SU-DHL-6 (cell line): ENCODE results near the gene SNED1.

Experiments
- H2AFZ ChIP-seq: fragments of 200-600 bp; sonication (generic); 2 replicates; pipeline ENCODE4 v1.6.1; 2014; ENCODE audit warnings: low read depth, mild to moderate bottlenecking, moderate library complexity, mixed read lengths, antibody characterized with exemption, low read length; ENCODE audit not compliant: severe bottlenecking
- H3F3A ChIP-seq: fragments of 200-600 bp; shearing (Covaris generic); 2 replicates; pipeline ENCODE4 v1.6.0; 2016; ENCODE audit warnings: antibody characterized with exemption, mild to moderate bottlenecking; ENCODE audit not compliant: insufficient read depth
- H3K27ac ChIP-seq: fragments of 200-600 bp; sonication (generic); 2 replicates; pipeline ENCODE4 v1.5.1; 2016; ENCODE audit warnings: low read depth, mild to moderate bottlenecking, low read length, moderate library complexity, mixed read lengths
- H3K27me3 ChIP-seq: fragments of 200-600 bp; sonication (generic), shearing (Covaris generic); 2 replicates; pipeline ENCODE4 v1.6.0; 2014; ENCODE audit warnings: mild to moderate bottlenecking, low read length
- H3K36me3 ChIP-seq: fragments of 200-600 bp; sonication (generic); 2 replicates; pipeline ENCODE4 v1.6.1; 2014; ENCODE audit warnings: mild to moderate bottlenecking, low read length, mixed read lengths
- H3K4me2 ChIP-seq: fragments of 300-600, 200-600 bp; shearing (Covaris generic), sonication (generic); 2 replicates; pipeline ENCODE4 v1.6.0; 2014; ENCODE audit warnings: low read length, low read depth, mild to moderate bottlenecking; ENCODE audit not compliant: poor library complexity, severe bottlenecking
- H3K4me3 ChIP-seq: fragments of 200-600 bp; sonication (generic); 2 replicates; pipeline ENCODE4 v1.5.1; 2014; ENCODE audit warnings: antibody characterized with exemption, low read length, mild to moderate bottlenecking, mixed read lengths; ENCODE audit not compliant: insufficient read depth, poor library complexity, severe bottlenecking
- H3K79me2 ChIP-seq: fragments of 200-600 bp; sonication (generic); 2 replicates; pipeline ENCODE4 v1.6.1; 2014; ENCODE audit warnings: mild to moderate bottlenecking, low read length, moderate library complexity; ENCODE audit not compliant: insufficient read depth
- H3K9ac ChIP-seq: fragments of 200-600 bp; sonication (generic); 2 replicates; pipeline ENCODE4 v1.7.0; 2014; ENCODE audit warnings: mild to moderate bottlenecking, low read length
- H3K9me2 ChIP-seq: fragments of 200-600 bp; sonication (generic); replicated peaks from 2 replicates; pipeline ENCODE4 v1.6.1; 2014; ENCODE audit warnings: low read length; ENCODE audit not compliant: insufficient read depth
- H3K9me3 ChIP-seq: fragments of 200-600 bp; sonication (generic); 2 replicates; pipeline ENCODE4 v1.6.1; 2014; ENCODE audit warnings: low read length, mixed read lengths; ENCODE audit not compliant: insufficient read depth
- H4K20me1 ChIP-seq: fragments of 200-600 bp; sonication (generic); 2 replicates; pipeline ENCODE4 v1.6.1; 2014; ENCODE audit warnings: low read depth, mild to moderate bottlenecking, antibody characterized with exemption, low read length, moderate library complexity, mixed read lengths
- EZH2phosphoT487 ChIP-seq: fragments of 200-600 bp; sonication (generic), shearing (Covaris generic); conservative IDR thresholded peaks from 2 replicates; pipeline ENCODE4 v1.6.1; 2018; ENCODE audit warnings: mild to moderate bottlenecking, antibody characterized with exemption, low read length, moderate library complexity, mixed read lengths
- TF ChIP-seq, protein P1 (sequence below): fragments of 200-600 bp; sonication (generic); IDR thresholded peaks from one replicate; pipeline ENCODE4 v1.5.1; 2017; ENCODE audit warnings: antibody characterized with exemption, mild to moderate bottlenecking, low read length, moderate library complexity; ENCODE audit not compliant: insufficient read depth, poor library complexity, severe bottlenecking

SNED1 gene

DNA sequence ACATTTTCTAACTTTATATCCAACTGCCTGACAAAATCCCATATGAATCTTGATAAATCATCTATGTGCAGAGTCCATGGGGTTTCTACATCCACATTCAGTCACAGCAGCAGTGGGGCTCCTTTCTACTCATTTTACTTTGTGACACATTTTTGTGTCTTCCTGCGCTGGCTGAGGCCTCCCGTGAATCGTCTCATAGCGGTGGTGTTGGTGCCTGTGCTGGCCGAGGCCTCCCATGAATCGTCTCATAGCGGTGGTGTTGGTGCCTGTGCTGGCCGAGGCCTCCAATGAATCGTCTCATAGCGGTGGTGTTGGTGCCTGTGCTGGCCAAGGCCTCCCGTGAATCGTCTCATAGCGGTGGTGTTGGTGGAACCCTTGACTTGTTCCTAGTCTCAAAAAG is 17.0 kb downstream of the SNED1 start:
- H4K20me1 ChIP-seq, result no peaks in the 10 kb centered on the region
- no peaks in the 10 kb centered on the region for H3F3A ChIP-seq
- H3K4me3 ChIP-seq, result no peak overlapping the region
- no peaks in the 10 kb centered on the region for H3K9me2 ChIP-seq
- no peak for TF ChIP-seq EZH2phosphoT487
- TF ChIP-seq, protein P1, sequence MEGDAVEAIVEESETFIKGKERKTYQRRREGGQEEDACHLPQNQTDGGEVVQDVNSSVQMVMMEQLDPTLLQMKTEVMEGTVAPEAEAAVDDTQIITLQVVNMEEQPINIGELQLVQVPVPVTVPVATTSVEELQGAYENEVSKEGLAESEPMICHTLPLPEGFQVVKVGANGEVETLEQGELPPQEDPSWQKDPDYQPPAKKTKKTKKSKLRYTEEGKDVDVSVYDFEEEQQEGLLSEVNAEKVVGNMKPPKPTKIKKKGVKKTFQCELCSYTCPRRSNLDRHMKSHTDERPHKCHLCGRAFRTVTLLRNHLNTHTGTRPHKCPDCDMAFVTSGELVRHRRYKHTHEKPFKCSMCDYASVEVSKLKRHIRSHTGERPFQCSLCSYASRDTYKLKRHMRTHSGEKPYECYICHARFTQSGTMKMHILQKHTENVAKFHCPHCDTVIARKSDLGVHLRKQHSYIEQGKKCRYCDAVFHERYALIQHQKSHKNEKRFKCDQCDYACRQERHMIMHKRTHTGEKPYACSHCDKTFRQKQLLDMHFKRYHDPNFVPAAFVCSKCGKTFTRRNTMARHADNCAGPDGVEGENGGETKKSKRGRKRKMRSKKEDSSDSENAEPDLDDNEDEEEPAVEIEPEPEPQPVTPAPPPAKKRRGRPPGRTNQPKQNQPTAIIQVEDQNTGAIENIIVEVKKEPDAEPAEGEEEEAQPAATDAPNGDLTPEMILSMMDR, result no peak
- H3K79me2 ChIP-seq, result no peaks in the 10 kb centered on the region
- no peaks in the 10 kb centered on the region for H3K9me3 ChIP-seq
- no peak overlapping the region for H3K27ac ChIP-seq
- no peak overlapping the region for H3K4me2 ChIP-seq
- H2AFZ ChIP-seq, result no peak overlapping the region
- no peak overlapping the region for H3K9ac ChIP-seq
- no peaks in the 10 kb centered on the region for H3K36me3 ChIP-seq
- no peaks in the 10 kb centered on the region for H3K27me3 ChIP-seq

DNA sequence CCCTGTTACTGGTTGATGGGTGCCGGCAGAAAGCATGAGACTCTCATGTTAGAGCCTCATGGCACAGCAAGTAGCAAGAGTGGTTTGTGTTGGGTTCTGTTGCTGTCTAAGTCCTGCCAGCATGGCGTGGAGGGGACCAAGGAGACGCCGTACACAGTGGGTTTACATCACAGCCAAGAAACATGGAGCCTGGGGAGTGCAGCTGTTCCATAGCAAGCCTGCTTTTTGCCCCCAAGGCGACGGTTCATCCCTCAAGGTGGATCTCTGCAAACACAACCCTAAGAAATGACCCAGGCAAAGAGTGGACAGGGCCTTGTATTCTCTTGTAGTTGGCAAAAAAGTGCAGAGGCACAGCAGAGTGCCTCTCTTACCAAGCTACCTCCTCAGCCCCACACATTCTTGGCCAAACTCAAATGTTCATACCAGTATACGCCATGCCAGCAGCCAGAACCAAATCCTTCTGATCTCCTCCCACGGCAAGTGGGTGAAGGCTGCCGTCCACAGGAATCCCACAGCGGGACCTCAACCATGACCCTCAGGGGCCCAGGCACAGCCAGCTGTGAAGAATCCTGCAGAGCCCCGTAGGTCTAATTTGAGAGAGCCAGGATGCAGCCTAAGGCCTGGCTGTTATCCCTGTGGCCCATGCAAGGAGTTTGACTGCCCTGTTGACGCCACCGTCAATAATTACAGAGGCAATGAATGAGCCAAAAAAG is 19.0 kb downstream of the SNED1 start:
- H4K20me1 ChIP-seq, result no peaks in the 10 kb centered on the region
- H3K79me2 ChIP-seq, result no peaks in the 10 kb centered on the region
- no peaks in the 10 kb centered on the region for H3K9me2 ChIP-seq
- no peak overlapping the region for H2AFZ ChIP-seq
- no peak for TF ChIP-seq EZH2phosphoT487
- TF ChIP-seq, protein P1, result no peak
- H3K27me3 ChIP-seq, result no peaks in the 10 kb centered on the region
- H3K4me3 ChIP-seq, result no peak overlapping the region
- no peaks in the 10 kb centered on the region for H3F3A ChIP-seq
- H3K4me2 ChIP-seq, result no peak overlapping the region
- no peaks in the 10 kb centered on the region for H3K9me3 ChIP-seq
- H3K27ac ChIP-seq, result no peak overlapping the region
- H3K9ac ChIP-seq, result no peak overlapping the region
- H3K36me3 ChIP-seq, result no peaks in the 10 kb centered on the region

DNA sequence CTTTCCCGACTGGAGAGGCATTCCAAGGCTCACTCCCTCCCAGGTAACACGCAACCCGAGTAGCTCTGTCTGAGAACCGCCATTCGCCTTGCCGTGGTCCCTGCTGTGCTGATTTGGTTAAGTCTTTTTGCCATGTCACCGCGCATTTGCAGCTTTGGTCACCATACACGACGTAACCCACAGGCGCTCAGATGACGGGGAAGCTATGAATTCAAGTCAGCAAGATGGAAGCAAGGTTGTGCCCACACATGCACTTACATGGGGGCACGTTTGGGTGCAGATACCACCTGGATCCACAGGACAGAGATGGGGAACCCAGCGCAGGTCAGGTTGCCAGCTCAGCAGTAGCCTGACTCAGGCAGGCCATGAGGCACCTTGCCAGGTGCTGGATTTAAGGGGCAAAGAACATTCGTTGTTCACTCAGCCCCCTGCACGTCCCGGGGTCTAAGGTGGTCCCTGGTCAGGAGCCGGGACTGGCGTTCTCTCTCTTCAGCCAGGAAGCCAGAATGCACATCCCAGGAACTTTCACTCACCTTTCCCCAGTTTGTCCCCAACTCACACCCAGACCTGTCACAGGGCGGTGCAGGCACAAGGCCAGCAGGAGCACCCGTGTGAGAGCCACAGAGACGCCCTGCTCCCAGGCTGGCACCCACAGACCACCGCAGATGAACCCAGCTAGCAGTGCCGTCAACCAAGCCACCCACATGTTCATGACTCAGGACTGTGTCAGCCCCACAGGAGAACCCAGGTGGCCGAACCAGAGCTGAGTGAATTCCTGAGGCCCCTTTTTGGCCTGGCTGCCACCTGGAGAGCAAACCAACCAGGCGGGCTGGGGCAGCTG is 19.9 kb downstream of the SNED1 start:
- no peaks in the 10 kb centered on the region for H3K9me3 ChIP-seq
- no peaks in the 10 kb centered on the region for H3K27me3 ChIP-seq
- no peaks in the 10 kb centered on the region for H3K79me2 ChIP-seq
- H3K36me3 ChIP-seq, result no peaks in the 10 kb centered on the region
- H3K4me2 ChIP-seq, result no peak overlapping the region
- no peak overlapping the region for H3K9ac ChIP-seq
- H4K20me1 ChIP-seq, result no peaks in the 10 kb centered on the region
- H2AFZ ChIP-seq, result no peak overlapping the region
- no peaks in the 10 kb centered on the region for H3F3A ChIP-seq
- H3K4me3 ChIP-seq, result no peak overlapping the region
- H3K9me2 ChIP-seq, result no peaks in the 10 kb centered on the region
- H3K27ac ChIP-seq, result no peak overlapping the region
- no peak for TF ChIP-seq EZH2phosphoT487
- TF ChIP-seq, protein P1, result no peak
